Measurements from ENCODE around the gene ELF5.

ELF5 gene

GRCh38 chr11:34464591-34465051 is 49.0 kb downstream of the ELF5 start:
- H3K27ac ChIP-seq: peak overlapping the region; percentile 52
- peaks cover 92% of the 10 kb centered on the region for H3K36me3 ChIP-seq
- no peaks in the 10 kb centered on the region for H3K27me3 ChIP-seq
- no peak overlapping the region for H3K4me3 ChIP-seq (ENCODE audit: low read depth in 1 of 2, low read length in 1 of 2)
- H3K9me3 ChIP-seq: no peaks in the 10 kb centered on the region
- TF ChIP-seq CTCF (IDR thresholded peaks at IDR 0.05): no peak
- H3K4me1 ChIP-seq (ENCODE audit: control insufficient read depth in 1 of 2, insufficient read depth in 1 of 2, low read depth in 1 of 2, low read length in 1 of 2): peaks cover 4 to 6% of the 10 kb centered on the region in 2 experiments

GRCh38 chr11:34461215-34461614 is 52.4 kb downstream of the ELF5 start:
- Histone ChIP-seq H3K9me3 (no peaks in the 10 kb centered on the region), H3K27ac (no peak overlapping the region), H3K4me1 (ENCODE audit: control insufficient read depth in 1 of 2, insufficient read depth in 1 of 2, low read depth in 1 of 2, low read length in 1 of 2) (peaks cover 8 to 15% of the 10 kb centered on the region in 2 experiments), H3K27me3 (no peaks in the 10 kb centered on the region), H3K36me3 (peaks cover 96% of the 10 kb centered on the region), H3K4me3 (ENCODE audit: low read depth in 1 of 2, low read length in 1 of 2) (no peak overlapping the region)
- TF ChIP-seq CTCF (IDR thresholded peaks at IDR 0.05): no peak

- H3K9me3 ChIP-seq: no peaks in the 10 kb centered on the region
- H3K36me3 ChIP-seq: peaks cover 96% of the 10 kb centered on the region
- H3K27ac ChIP-seq: no peak overlapping the region
- H3K4me1 ChIP-seq (ENCODE audit: control insufficient read depth in 1 of 2, insufficient read depth in 1 of 2, low read depth in 1 of 2, low read length in 1 of 2): peaks cover 8 to 15% of the 10 kb centered on the region in 2 experiments
- H3K27me3 ChIP-seq: no peaks in the 10 kb centered on the region
- no peak overlapping the region for H3K4me3 ChIP-seq (ENCODE audit: low read depth in 1 of 2, low read length in 1 of 2)
- TF ChIP-seq CTCF (IDR thresholded peaks at IDR 0.05): no peak
Measured at GRCh38 chr11:34460278-34460677, 53.3 kb downstream of the ELF5 start.

GRCh38 chr11:34459507-34460162 is 54.0 kb downstream of the ELF5 start:
- TF ChIP-seq CTCF (IDR thresholded peaks at IDR 0.05): no peak
- Histone ChIP-seq H3K36me3 (peaks cover 96% of the 10 kb centered on the region), H3K4me1 (ENCODE audit: control insufficient read depth in 1 of 2, insufficient read depth in 1 of 2, low read depth in 1 of 2, low read length in 1 of 2) (peaks cover 8 to 15% of the 10 kb centered on the region in 2 experiments)

GRCh38 chr11:34458525-34458924 is 55.1 kb downstream of the ELF5 start:
- Histone ChIP-seq H3K27me3 (no peaks in the 10 kb centered on the region), H3K27ac (peak overlapping the region; percentile 60), H3K9me3 (no peaks in the 10 kb centered on the region), H3K4me1 (ENCODE audit: control insufficient read depth in 1 of 2, insufficient read depth in 1 of 2, low read depth in 1 of 2, low read length in 1 of 2) (peaks cover 11 to 19% of the 10 kb centered on the region in 2 experiments), H3K36me3 (peaks cover 96% of the 10 kb centered on the region), H3K4me3 (ENCODE audit: low read depth in 1 of 2, low read length in 1 of 2) (no peak overlapping the region)
- no peak for TF ChIP-seq CTCF (IDR thresholded peaks at IDR 0.05)

More at GRCh38 chr11:34459507-34460162, 54.0 kb downstream of the ELF5 start:
- Histone ChIP-seq H3K4me3 (ENCODE audit: low read depth in 1 of 2, low read length in 1 of 2) (no peak overlapping the region), H3K27me3 (no peaks in the 10 kb centered on the region), H3K9me3 (no peaks in the 10 kb centered on the region), H3K27ac (peak overlapping the region; percentile 60)

All from neutrophil (primary cell).